Fibroblast of skin of abdomen (primary cell): ENCODE measurements around the gene EIF4G1.

Source experiments
- DNase-seq: peaks from one replicate; pipeline ENCODE4 v3.0.0-alpha.2; 2013

EIF4G1 gene

DNA sequence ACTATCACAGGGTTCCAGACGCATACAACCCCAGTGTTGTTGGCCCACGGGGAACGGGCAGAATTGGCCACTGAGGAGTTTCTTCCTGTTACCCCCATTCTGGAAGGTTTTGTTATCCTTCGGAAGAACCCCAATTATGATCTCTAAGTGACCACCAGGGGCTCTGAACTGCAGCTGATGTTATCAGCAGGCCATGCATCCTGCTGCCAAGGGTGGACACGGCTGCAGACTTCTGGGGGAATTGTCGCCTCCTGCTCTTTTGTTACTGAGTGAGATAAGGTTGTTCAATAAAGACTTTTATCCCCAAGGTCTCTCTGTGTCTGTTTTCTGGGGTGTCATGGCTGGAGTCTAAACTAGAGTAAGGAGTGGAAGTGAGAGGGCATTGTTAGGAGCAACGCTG is 5.7 kb upstream of the EIF4G1 start:
- no peak for DNase-seq

GRCh38 chr3:184311633-184312032 is 2.8 kb upstream of the EIF4G1 start:
- DNase-seq, result no peak

GRCh38 chr3:184314700-184315542 is 515 bp downstream of the EIF4G1 start:
- DNase-seq, result peak; percentile 84

DNA sequence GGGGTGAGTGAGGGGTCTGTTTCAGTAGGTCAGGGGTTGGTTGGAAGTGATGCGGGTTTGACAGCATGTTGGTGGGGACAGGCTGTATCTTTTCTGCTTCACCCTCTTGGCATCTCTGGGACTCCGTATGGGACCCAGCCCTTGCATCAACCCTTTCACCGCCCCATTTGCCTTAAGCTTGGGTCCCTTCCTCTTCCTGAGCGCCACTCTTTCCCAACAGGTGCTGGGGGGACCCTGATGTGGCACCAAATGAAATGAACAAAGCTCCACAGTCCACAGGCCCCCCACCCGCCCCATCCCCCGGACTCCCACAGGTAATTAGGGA is 1.1 kb downstream of the EIF4G1 start:
- no peak for DNase-seq

DNA sequence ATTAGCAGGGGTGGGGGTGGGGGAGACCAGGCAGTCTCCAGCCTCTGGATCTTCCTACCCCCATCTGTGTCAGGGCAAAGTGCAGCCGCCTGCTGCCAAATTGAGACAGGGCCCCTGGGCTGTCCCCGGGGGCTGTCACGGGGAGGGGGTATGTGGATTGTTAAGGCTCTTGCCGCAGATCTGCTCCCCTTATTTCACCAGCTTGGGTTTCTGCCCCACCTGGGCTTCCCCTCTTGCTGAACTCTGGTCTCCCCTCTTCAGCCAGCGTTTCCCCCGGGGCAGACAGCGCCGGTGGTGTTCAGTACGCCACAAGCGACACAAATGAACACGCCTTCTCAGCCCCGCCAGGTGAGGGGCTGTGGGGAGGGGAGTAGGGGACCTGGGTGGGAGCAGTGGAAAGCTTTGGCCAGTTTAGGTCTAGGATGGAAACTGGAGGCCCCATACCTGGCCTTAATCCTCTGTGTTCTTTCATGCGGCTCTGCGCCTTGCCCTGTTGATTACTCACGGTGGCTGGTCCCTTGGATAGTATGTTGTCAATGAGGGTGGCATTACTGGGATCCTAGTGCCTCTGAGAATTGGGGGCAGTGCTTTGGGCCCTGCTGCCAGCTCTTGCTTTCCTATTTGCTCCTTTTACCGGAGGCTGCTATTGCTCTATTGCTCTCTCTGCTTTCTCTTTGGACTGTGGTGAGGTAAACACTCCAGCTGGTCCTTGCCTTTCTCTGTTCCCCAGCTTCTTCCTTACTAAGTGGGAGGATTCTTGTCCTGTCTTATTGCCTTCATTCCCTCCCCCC is 1.7 kb downstream of the EIF4G1 start:
- DNase-seq, result no peak

- DNase-seq, result no peak
These were observed 2.4 kb downstream of the EIF4G1 start for GRCh38 chr3:184316792-184317191.

- DNase-seq, result no peak
These were observed 2.8 kb downstream of the EIF4G1 start for GRCh38 chr3:184317201-184317600.

GRCh38 chr3:184320104-184320445 is 5.7 kb downstream of the EIF4G1 start:
- peak; percentile 97 for DNase-seq

DNA sequence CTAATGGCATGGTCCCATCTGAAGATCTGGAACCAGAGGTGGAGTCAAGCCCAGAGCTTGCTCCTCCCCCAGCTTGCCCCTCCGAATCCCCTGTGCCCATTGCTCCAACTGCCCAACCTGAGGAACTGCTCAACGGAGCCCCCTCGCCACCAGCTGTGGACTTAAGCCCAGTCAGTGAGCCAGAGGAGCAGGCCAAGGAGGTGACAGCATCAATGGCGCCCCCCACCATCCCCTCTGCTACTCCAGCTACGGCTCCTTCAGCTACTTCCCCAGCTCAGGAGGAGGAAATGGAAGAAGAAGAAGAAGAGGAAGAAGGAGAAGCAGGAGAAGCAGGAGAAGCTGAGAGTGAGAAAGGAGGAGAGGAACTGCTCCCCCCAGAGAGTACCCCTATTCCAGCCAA is 7.3 kb downstream of the EIF4G1 start:
- no peak for DNase-seq

- DNase-seq, result no peak
These were observed 8.5 kb downstream of the EIF4G1 start for GRCh38 chr3:184322731-184323487.

DNA sequence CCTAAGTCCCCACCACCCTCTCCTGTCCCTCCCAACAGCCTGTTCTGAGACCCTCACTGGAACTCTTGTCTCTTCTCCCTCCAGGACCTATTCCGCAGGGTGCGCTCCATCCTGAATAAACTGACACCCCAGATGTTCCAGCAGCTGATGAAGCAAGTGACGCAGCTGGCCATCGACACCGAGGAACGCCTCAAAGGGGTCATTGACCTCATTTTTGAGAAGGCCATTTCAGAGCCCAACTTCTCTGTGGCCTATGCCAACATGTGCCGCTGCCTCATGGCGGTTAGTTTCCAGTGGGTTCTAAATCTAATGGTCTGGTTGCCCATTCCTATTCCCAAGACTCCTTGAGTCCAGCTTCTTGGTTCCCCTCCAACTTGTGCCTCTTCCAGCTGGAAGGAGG is 9.3 kb downstream of the EIF4G1 start:
- DNase-seq, result no peak

GRCh38 chr3:184325269-184325668 is 10.9 kb downstream of the EIF4G1 start:
- DNase-seq, result no peak

GRCh38 chr3:184325715-184326369 is 11.4 kb downstream of the EIF4G1 start:
- DNase-seq, result no peak

DNA sequence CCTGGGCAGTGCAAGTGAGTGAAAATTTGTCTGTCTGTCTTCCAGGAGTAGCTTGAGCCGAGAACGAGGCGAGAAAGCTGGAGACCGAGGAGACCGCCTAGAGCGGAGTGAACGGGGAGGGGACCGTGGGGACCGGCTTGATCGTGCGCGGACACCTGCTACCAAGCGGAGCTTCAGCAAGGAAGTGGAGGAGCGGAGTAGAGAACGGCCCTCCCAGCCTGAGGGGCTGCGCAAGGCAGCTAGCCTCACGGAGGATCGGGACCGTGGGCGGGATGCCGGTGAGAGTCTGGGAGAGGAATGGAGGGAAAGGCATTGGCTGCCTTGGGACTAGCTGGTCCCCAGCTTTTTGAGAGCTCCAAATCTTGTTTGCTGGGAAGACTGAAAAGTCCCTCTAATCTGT is 12.8 kb downstream of the EIF4G1 start:
- DNase-seq, result no peak

- DNase-seq, result no peak
These were observed 14.1 kb downstream of the EIF4G1 start for GRCh38 chr3:184328516-184328915.

DNA sequence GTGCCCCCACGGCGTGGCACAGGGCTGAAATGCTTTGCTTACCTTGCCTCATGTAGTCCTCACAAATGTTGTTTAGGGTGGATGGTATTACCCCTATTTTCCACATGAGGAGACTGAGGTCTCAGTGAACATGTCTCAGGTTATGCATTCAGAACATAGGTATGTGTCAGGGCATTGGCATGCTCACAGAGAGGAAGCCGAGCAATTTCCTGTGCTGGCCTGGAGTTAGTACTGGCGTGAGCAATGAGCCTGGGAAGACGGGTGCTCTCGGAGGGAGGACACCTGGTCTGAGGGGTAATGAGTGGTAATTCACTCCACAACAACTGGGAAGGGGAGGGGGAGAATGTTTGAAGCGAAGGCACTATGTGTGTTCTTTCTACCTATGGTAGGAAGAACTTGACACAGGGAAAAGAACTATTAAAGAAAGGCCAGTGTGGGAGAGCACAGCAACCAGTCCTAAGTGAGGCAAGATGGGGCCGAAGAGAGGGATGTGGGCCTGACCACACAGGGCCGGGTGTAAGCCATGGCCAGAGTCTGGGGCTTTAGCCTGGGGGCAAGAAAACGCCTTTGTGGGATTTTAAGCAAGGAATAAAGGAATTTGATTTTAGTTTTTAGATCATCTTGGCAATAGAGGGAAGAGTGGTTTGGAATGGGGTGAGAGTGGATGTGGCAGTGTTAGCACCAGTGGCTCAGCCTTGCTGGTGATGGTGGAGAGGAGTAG is 18.1 kb downstream of the EIF4G1 start:
- peak; percentile 87 for DNase-seq

DNA sequence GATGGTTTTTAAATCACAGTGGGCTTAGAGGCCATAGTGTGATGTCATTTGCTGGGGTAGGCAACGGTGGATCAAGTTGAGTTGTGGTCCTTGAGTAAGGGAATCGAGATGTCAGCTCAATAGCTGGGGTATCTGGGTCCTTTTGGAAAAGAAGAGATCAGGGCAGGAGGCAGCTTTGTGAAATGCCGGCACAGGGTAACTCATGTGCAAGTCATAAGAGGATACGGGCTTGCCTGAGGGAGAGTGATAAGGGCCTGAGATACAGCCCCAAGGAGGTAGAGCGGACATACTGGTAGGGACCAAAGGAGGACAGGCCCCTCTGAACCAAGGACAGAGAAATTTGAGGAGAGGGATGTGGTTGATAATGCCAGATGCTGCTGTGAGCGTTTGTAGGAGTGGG is 18.8 kb downstream of the EIF4G1 start:
- DNase-seq, result no peak

- no peak for DNase-seq
These were observed 19.3 kb downstream of the EIF4G1 start for GRCh38 chr3:184333700-184334099.

- DNase-seq, result peak; percentile 51
These were observed 20.2 kb downstream of the EIF4G1 start for GRCh38 chr3:184334470-184335158.

GRCh38 chr3:184335291-184335660 is 20.9 kb downstream of the EIF4G1 start:
- DNase-seq, result no peak

DNA sequence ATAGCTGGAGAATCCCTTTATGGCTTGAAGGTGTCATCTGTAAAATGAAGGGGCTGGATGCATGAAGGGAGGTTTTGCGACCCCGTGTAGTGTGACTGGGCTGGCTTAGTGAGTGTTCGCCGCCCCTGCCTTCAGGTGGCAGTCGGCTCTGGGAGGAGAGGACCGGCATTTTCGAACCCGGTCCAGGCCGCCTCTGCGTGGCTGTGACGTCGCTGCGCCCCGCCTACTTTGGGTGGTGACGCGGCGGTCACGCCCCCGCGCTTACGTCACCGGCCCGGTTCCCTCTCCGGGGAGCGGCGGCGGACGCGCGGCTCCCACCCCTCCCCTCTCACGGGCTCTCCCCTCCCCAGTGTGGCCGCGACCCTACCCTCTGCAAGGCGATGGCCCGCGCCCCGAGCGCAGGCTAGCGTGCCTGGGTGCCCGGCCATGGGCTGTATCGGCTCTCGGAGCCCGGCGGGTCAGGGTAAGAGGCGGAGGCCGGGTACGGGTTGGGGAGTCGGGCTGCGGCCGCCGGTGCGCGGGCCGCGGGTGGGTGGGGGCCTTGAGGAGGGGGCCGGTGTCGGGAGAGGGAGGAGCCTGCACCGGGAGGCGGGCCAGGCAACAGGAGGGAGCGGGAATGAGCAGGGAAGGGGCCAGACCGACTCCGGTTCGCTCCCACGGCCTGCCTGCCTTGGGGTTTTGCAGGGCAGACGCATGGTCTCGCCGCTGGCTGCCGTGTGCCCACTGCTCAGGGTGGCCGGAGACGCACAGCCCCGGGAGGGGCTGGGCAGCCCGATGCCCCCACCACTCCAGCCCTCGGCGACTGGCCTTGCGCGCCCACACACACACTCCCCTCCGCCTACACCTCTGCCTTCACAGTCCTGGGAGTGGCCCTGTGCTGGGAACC is 21.5 kb downstream of the EIF4G1 start:
- peak; percentile 74 for DNase-seq
